ENCODE data around the gene MAN2B2. TPM values are rescaled to one million over a fixed set of nuclear protein-coding genes. Genes with fewer than 3 reads are reported as not detected.

The MAN2B2 gene
- total RNA-seq, result 6.1 and 7.5 TPM in 2 replicates

DNA sequence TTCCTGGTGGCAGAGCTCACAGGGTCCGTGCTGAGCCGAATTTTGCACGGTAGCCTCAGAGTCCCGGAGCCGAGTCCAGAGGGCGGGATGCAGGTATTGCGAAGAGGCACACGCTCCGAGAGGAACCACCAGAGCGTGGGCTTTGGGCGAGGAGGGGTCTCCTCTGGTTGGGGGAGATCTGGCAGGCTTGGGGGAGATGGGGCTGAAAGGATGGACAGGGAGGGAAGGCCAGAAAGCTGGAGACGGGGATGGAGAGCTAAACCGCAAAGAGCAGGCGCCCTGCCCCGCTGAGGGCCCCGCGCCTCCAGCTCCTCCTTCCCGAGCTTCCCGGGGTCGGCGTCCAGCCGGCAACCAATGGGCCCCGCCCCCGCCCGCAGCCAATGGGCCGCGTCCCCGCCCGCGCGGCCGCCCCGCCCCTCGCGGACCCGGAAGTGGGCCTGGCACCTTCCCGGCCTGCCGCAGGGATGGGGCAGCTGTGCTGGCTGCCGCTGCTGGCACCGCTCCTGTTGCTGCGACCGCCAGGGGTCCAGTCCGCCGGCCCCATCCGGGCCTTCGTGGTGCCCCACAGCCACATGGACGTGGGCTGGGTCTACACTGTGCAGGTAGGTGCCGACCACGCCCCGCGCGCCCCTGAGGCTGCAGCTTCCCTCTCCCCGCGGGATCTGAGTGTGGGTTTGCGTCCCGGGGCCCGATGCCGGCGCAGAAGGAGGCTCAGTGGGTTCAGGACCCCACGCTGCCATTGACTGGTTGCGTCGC lies at the start of gene MAN2B2:
TSS of gene MAN2B2 (plus strand) at position 443 of the 756 bp plus-strand sequence. CDS start at position 465, 22 bp downstream.

DNA sequence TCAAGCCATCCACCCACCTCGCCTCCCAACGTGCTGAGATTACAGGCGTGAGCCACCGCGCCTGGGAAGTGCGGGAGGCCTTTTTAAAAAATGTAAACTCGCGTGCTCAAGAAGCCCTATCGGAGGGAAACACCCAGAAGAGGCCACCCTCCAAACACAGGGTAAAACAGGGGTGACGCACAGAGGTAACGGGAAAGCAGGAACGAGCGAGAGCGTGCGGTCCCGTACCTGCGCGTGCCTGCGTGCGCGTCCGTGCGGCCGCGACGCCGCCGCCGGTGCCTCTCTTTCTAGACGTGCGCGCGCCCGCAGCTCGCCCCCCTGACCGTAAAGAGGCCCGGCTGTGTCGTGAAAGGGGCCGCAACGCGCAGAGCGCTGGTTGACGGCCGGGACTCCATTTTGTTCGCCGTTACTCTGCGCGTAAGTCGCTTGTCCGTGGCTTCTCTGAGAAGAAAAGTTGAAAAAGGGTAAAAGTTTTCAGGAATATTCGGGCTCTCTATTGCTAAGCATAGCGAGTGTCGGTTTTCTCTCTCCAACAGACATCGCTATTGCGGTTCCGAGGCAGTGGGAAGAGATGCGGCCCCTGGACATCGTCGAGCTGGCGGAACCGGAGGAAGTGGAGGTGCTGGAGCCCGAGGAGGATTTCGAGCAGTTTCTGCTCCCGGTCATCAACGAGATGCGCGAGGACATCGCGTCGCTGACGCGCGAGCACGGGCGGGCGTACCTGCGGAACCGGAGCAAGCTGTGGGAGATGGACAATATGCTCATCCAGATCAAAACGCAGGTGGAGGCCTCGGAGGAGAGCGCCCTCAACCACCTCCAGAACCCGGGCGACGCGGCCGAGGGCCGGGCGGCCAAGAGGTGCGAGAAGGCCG lies 65.5 kb downstream of the MAN2B2 start, which contains the start of gene MRFAP1:
TSS of gene MRFAP1 (plus strand) at position 394 of the 872 bp plus-strand sequence. CDS start at position 572, 178 bp downstream.

Other genes starting within 250 kb of the MAN2B2 start
- gene PPP2R2C, start 102.6 kb upstream of the MAN2B2 start, total RNA-seq, result not detected in 2 replicates
- gene MRFAP1, start 65.5 kb downstream of the MAN2B2 start, total RNA-seq, result 125 and 134 TPM in 2 replicates
- gene S100P, start 118.7 kb downstream of the MAN2B2 start, total RNA-seq, result not detected in 2 replicates
- gene MRFAP1L1, start 134.7 kb downstream of the MAN2B2 start, total RNA-seq, result 57.2 and 80.1 TPM in 2 replicates
- gene BLOC1S4, start 141.0 kb downstream of the MAN2B2 start, total RNA-seq, result 14.9 and 21.1 TPM in 2 replicates
- gene KIAA0232, start 207.5 kb downstream of the MAN2B2 start, total RNA-seq, result 17.9 and 33.6 TPM in 2 replicates

Measured in epithelial cell of umbilical artery (primary cell).